Neural progenitor cell (in vitro differentiated cells): ENCODE results near the gene GNAQ.
A peak's percentile ranks its signal among the peaks of the same experiment; 100 is the strongest.

Source experiments
- EZH2 ChIP-seq: fragments of 200-600 bp; sonication (generic); IDR thresholded peaks from 2 replicates; pipeline ENCODE4 v1.6.1; 2017; ENCODE audit warnings: antibody characterized with exemption, mild to moderate bottlenecking, moderate library complexity
- EZH2phosphoT487 ChIP-seq: fragments of 200-600 bp; sonication (generic); IDR thresholded peaks from 2 replicates; pipeline ENCODE4 v1.6.1; 2017; ENCODE audit warnings: antibody characterized with exemption
- TF ChIP-seq, protein P1 (sequence below): fragments of 200-600 bp; sonication (generic); IDR thresholded peaks from 2 replicates; pipeline ENCODE4 v1.5.1; 2017; ENCODE audit warnings: antibody characterized with exemption, mild to moderate bottlenecking

DNA sequence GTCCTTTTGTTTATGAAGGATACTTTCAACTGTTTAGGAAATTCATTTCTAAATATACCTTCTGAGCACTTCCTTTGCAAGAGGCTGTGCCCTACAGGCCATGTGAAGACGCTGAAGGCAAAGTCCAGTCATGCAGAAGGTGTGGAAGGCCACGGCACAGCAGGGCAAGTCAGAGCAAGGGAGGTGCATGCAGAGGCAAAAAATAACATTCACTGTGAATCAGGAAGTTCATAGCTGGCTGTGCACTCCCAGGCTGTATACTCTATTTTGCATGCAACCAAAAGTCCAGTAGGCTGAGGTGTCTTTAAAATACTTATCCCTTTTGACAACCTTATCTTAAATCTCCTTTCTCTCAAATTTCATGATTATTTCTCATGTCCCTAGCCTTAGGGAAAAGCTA lies 50.3 kb downstream of the GNAQ start:
- TF ChIP-seq, protein P1, sequence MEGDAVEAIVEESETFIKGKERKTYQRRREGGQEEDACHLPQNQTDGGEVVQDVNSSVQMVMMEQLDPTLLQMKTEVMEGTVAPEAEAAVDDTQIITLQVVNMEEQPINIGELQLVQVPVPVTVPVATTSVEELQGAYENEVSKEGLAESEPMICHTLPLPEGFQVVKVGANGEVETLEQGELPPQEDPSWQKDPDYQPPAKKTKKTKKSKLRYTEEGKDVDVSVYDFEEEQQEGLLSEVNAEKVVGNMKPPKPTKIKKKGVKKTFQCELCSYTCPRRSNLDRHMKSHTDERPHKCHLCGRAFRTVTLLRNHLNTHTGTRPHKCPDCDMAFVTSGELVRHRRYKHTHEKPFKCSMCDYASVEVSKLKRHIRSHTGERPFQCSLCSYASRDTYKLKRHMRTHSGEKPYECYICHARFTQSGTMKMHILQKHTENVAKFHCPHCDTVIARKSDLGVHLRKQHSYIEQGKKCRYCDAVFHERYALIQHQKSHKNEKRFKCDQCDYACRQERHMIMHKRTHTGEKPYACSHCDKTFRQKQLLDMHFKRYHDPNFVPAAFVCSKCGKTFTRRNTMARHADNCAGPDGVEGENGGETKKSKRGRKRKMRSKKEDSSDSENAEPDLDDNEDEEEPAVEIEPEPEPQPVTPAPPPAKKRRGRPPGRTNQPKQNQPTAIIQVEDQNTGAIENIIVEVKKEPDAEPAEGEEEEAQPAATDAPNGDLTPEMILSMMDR = peak; percentile 9
- TF ChIP-seq EZH2phosphoT487 (no peak), EZH2 (no peak)
